GM12892 (cell line): ENCODE measurements around the gene TEC.

Experiments used
- POLR2A ChIP-seq: IDR thresholded peaks from 2 replicates; pipeline ENCODE4 v1.6.1; 2011; ENCODE audit warnings: low read depth, low read length, control low read depth
- POLR2AphosphoS5 ChIP-seq: IDR thresholded peaks from 2 replicates; pipeline ENCODE4 v1.6.1; 2011; ENCODE audit warnings: low read depth, low read length, control low read depth

DNA sequence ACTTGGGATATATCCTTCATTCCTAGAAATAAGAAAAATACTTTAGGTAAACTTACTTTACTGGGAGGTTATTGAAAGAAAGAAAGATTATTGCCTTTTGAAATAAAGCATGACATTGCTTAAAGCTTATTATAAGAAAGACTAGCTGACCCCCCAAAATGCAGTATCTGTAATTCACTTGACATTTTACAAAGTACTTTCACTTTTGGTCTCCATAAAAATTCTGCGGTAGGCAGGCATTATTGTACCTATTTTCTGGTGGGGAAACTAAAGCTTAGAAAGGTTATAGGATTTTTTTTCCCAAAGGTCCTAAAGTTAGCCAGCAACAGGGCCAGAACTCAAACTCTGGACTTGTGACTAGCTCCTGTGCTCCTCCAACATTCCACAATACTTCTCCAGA, 105.9 kb downstream of the TEC start:
- TF ChIP-seq POLR2A (no peak), POLR2AphosphoS5 (no peak)
